NCI-H1694 treated with DMSO at 0.1 percent for 48 hours (cell line): ENCODE data around the gene RBKS.
"Not testable (repeated sequence)": the region's sequence is repeated elsewhere in the genome, so short reads cannot be mapped to it uniquely, and the experiment has no call there.

Source experiments
- DNase-seq: peaks from one replicate; lab custom pipeline; 2025; lab: John Stamatoyannopoulos, UW

RBKS gene

DNA sequence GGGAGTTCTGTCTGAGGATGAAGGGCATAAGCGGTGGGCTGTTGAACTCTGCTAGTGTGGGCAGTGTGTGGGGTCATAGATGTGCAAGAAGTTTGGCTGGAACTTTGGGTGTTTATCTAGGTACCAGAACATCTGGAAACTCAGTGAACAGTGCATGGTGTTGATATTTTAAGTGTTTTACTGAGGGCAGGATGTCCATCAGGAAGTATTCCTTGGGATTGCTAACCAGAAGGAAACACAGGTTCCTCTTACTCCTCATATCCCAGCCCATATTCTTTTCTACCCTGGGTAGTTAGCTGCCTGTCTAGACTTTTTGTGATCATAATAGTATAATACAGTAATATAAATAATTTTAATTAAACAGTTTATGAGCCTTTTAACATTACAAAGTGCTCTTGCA, 15.9 kb upstream of the RBKS start:
- no peak for DNase-seq

DNA sequence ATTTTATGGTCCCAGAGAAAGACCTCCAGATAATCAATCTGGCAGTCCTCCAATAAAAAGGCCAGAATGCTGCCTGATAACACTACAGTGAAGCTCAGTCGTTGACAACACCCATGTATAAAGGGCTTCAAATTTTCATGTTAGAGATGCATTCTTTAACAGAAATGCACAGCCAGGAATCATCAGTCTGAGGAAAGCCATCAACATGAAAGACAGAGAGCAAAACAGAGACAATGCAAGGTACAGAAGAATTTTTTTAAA, 14.1 kb upstream of the RBKS start:
- DNase-seq: no peak

DNA sequence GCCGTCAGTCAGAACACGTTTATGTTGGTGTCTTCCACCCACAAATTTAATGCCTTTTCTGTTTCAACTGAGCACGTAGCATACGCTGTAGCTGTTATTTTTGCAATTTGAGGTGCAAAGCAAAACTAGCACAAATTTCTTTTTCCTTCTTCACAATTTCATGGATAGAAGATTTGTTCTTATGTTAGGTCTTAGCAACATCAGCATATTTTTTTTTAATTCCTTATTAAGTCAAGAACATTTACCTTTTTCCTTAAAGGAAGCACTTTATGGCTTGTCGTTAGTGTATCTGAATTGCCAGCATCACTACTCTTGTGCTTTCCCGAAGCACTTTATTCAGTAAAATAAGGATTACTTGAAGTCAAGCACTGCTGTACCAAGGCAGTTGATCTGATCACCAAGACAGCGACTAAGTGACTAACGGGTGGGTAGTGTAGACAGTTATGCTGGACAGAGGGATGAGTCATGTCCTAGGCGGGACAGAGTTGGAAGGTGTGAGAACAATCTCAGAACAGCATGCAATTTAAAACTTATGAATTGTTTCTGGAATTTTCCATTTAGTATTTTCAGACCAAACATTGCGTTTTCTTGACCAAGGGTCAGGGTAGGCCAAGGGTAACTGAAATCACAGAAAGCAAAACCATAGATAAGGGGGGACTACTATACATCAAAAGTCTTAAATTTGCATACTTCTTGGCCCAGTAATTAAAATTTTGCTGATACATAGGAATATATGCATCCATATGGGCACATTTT, 13.6 kb upstream of the RBKS start:
- no peak for DNase-seq

DNA sequence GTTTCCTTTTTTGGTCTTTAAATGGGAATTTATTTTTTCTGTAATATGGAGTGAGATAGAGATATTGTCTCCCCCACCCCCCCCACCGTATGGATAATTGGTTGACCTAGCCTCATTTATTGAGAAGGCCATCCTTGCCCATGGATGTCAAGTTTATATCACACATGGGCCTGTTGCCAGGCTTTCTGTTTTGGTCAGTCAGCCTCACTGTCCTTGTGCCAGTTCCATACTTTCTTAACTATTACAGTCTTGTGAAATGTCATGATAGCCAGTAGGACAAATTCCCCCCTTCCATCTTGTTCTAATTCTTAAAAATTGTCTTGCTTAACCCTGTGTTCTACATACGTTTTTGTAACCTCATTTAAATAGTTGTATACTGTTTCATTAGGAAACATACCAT, 12.8 kb upstream of the RBKS start:
- DNase-seq: no peak

DNA sequence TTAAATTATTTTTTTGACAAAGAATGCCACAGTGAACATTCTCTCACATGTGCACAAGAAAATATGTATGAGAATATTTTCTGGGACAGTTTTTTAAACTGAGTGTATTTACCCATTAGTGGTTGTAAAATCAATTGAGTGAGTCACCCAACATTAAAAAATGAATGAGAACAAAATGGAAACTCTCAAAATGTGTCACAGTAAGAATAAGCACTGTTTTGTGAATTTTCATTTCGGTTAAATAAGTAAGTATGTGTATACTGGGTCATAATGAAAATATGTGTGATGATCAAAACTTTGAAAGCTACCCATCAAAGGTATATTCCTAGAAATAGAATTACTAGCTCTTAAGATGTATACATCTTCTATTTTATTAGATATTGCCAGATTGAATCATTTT, 11.9 kb upstream of the RBKS start:
- no peak for DNase-seq

DNA sequence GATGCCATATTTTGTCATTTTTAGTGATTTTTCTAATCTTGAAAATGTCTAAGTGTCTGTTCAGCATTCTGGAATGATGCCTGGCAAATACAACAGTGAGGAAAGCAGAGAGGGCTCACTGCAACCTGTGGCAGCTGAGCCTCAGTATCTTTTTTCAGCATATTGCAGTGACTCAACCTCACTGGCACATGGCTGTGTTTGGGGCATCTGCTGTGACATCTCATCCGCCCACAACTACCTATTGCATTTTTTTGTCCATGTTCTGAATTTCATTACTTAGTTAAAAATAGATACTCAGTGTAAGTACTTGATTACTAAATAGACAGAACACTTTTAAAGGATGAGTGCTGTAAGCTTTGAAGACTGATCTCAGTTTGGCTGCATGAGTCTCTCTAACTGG, 11.0 kb upstream of the RBKS start:
- no peak for DNase-seq

DNA sequence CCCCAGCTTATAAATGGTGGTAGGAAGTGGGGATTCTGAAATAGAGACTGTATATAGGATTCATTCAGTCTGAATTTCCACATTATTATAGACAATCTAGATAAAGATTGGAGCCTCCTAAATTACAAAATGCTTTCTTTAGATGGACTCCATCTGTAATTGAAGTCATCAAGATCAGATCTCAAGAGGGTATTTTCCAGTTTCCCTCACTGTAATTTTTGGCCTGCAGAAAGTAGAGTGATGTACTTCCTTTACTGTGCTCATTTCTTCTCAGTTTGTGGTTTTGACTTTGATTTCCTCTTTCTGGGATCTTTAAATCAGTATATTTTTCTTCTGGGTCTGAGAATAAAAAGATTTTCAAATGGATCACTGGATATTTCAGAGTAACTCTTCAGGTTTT, 7.5 kb upstream of the RBKS start:
- DNase-seq: no peak

DNA sequence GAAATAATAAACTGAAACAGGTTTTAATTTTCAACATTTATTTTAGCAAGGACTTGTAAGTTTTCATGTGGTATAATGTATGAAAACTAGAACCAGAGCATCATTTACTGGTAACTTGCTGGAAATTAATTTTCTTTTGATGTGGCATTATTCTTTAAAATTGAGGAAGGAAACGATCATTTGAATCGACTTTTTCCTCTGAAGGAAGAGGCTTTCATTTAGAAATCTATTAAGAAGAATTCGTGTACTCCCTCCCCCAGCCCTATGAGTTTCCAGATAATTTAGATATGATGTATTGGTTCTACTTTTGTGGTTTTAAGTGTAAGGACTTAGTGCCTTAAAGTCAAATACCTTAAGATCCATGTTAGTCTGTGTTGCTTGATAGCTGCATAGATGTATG, 2.8 kb upstream of the RBKS start:
- DNase-seq: no peak

DNA sequence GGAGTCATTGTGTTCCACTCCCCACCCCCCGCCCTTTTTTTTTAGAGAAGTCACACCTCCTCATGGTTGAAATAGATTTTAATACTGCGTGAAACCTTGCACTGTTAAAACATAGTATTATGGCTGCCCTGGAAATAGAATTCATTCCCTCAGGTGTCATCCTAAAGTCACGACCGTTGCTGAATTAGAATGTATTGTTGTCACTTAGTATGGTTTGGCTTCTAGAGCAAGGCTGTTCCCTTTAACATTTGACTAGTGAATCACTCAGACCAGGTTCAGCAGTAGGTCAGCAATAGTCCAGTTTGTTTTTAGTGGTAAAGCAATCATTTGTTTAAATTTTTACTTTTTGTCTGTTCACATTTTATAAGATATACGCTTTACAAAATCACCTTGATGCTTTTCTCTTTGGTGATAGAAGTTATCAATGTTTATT, 1.5 kb upstream of the RBKS start:
- DNase-seq: no peak

DNA sequence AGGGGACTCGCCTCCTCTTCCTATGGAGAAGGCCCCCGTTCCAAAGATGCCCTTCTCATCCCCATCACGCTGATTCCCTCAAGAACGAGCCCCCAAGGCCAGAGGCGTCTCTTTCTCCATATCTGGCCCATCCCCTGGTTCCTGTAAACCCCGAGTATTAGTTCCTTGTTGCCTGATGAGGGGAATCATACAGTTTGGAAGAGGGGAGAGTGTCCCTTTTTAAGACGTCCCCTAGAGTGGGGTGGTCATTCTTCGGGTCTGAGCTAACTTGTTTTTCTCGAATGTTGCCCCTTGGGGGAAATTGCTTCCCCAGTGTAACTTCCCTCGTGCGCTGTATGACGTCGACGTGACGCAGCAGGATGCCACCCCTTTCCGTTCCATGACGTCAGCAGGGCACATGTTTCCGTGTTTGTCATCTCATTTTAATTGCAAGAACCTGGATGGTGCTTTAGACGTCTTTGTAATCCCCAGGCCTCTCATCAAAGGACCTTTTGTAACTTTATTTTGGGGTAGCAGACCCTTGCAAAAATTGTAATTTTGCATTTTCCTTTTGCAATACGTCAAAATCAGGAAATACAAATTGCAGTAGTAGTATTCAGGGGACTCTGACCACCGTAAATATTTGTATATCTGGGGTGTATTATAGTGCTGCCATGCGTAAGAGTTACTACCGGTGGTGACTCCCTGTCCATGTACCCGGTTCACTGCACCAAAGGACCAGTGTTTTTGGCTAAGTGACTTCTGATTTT, 911 bp upstream of the RBKS start:
- no peak for DNase-seq

DNA sequence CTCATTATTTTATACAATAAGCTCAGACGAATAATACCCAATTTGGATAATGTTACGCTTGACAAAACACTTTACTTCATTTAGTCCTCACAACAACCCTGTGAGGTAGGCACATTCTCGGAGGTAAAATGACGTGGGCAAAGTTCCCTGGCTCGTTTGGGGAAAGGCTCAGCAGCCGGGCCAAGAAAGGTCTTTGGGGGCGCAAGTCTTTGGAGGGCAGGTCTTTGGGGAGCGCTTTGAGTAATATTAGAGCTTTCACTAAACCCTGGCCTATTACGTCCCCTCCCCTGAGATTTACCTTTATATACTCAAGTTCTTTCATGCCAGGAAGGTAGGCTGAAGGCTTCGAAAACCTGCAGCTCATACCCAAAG, 427 bp downstream of the RBKS start:
- DNase-seq: no peak

DNA sequence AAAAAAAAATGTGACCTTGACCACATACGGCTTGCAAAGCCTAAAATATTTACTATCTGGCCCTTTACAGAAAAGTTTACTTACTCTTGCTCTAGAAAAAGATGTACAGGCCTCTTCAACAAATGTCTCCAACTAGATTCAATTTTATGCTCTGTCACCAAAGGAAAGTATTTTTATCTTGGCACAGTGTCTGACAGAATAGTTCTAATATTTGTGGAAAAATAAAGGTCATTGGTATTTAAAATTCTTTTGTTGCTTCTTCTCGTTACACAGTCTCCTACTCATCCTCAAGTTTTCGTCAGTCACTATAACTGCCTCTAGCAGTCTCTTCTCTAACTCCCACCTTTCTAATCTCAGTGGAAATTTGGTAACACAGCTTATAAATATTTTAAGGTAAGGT, 1.4 kb downstream of the RBKS start:
- DNase-seq: no peak

DNA sequence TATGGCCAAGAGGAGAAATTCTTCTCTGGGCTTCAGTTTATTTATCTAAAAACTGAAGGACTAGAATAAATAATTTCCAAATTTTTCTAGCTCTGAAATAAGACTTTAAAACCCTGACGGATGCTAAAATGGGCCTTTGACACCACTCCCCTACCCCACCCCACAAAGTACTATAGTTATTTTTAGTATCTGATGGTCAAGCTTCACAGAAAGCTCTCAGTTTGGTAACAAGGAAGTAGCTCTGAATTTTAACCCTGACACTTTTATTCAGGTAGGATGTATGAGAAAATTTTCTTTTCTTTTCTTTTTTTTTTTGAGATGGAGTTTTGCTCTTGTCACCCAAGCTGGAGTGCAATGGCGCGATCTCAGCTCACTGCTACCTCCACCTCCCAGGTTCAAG, 2.4 kb downstream of the RBKS start:
- no peak for DNase-seq

DNA sequence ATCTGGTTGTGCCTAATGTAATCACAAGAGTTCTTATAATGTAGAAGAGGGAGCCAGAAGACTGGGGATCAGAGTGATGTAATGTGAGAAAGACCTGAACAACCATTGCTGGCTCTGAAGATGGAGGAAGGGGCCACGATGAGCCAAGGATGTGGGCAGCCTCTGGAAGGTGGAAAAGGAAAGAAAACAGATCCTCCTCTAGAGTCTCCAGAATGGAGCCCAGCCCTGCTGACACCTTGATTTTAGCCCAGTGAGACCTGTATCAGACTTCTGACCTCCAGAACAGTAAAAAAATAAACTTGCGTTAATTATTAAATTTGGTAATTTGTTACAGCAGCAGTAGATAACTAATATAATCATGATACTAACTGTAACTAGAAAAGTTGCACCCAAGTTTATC, 3.1 kb downstream of the RBKS start:
- no peak for DNase-seq

DNA sequence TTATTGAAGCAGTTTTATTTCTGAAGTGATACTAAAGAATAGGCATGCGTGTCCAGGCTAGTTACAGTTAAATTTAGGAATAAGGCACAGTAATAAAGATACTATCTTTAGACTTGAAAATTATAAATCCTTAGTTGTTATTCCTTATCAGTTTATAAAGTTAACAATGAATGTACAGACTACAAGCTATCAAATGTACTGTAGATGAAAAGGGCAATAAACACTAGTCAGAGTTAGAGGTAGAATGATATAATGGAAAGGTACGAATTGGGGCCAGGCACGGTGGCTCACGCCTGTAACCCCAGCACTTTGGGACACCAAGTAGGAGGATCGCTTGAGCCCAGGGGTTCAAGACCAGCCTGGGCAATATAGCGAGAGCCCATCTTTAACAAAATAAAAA, 3.9 kb downstream of the RBKS start:
- DNase-seq: no peak

DNA sequence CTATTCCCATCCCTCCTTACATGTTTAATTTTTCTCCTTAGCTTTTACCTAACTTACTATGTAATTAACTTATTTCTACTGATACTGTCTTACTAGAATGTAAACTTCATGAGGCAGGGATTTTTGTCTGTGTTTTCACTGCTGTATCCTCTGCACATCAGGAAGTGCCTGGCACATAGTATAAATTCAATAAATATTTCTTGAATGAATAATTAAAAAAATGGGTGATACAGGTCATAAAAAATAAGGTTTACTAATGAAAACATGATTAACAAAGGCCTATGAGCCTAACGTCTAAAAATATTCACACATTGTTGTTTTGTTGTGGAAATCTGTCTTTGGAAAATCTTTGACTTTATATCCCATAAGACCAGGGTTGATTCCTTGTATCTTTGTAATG, 4.5 kb downstream of the RBKS start:
- no peak for DNase-seq

DNA sequence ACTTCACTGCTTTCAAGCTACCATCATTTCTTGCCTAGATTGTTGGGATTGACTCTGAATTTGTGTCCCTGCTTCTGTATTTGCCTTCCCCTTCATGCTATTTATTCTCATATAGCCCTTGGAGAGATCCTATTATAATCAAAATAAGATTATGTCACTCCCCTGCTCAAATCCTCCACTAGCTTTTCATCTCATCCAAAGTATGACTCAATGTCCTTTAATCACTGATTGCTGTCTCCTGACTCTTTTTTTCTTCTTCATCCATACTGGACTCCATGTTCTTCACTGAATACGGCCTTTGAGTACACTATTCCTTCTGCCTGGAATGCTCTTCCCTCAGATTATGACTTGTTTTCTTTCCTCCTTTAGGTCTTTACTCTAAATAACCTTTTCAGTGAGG, 5.0 kb downstream of the RBKS start:
- DNase-seq: no peak

DNA sequence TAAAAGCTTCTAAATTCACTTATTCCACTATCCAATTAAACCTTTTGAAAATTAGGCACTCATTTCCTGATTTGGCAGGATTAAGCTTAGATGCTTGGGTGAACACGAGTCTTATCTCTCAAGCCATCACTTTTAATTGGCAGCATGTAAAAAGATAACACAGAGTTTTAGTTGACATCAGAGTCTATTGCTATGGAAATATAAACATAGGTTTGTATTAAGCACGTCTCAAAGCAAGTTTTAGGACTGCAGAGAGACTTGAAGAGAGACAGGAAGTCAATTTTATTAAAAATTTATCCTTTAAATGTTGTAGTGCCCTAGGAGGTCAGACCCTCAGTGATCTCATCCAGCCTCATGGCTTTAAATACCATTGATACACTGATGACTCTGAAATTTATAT, 5.6 kb downstream of the RBKS start:
- DNase-seq: no peak

DNA sequence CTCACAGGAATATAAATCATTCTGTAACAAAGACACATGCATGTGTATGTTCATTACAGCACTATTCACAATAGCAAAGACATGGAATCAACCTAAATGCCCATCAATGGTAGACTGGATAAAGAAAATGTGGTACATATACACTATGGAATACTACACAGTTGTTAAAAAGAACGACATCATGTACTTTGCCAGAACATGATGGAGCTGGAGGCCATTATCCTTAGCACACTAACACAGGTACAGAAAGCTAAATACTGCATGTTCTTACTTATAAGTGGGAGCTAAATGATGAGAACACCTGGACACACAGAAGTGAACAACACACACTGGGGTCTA, 7.6 kb downstream of the RBKS start:
- DNase-seq: not testable (repeated sequence)

DNA sequence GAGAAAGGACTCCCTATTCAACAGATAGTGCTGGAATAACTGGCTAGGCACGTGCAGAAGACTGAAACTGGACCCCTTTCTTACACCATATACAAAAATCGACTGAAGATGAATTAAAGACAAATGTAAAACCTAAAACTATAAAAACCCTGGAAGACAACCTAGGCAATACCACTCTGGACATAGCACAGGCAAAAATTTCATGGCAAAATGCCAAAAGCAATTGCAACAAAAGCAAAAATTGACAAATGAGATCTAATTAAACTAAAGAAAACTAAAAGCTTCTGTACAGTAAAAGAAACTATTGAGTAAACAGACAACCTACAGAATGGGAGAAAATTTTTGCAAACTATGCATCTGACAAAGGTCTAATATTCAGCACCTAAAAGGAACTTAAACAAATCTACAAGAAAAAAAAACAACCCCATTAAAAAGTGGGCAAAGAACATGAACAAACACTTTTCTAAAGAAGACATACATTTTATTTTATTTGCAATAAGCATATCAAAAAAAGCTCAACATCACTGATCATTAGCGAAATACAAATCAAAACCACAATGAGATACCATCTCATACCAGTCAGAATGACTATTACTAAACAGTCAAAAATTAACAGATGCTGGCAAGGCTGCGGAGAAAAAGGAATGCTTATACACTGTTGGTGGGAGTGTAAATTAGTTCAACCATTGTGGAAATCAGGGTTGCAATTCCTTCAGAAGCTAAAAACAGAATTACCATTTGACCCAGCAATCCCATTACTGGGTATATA, 8.2 kb downstream of the RBKS start:
- not testable (repeated sequence) for DNase-seq

DNA sequence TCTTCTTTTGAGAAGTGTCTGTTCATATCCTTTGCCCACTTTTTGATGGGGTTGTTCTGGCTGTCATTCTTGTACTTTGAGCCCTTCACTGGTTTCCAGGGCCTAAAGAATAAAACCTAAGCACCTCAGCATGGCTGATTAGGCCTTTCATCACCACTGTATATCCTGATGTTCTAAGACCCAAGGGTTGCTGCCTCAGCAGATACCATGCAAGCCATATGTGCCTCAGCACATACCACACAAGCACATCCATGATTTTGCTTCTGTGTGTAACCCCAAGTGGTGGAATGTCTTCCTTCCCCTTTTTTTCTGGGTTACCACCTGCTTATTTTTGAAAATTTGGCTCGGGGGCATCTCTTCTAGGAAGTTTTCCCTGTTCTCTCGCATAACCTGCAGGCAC, 11.4 kb downstream of the RBKS start:
- DNase-seq: no peak

DNA sequence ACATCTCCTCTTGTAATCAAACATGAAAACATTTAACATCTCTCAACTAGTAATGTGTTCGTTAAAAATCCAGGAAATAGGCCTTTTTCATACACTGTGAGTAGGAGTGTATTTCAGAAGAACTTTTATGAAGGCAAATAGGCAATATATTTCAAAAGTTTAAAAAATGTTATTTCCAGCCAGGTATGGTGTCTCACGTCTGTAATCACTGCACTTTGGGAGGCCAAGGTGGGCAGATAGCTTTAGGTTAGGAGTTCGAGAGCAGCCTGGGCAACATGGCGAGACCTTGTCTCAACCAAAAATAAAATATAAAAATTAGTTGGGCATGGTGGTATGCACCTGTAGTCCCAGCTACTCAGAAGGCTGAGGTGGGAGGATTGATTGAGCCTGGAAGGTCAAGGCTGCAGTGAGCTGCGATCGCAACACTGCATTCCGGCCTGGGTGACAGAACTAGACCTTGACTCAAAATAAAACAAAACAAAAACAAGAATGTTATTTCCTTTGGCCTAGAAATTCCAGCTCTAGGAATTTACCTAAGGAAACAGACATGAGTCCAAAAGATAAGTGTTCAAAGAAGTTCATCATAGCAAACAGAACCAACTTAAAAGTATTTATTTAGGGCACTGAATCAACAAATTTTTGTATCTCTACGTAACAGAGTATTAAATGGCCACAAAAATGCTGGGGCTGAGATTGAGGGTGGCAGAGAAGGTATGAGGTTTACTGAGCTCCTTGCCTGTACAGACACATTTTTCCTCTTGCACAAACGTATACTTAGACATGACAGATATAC, 14.9 kb downstream of the RBKS start:
- DNase-seq: no peak

DNA sequence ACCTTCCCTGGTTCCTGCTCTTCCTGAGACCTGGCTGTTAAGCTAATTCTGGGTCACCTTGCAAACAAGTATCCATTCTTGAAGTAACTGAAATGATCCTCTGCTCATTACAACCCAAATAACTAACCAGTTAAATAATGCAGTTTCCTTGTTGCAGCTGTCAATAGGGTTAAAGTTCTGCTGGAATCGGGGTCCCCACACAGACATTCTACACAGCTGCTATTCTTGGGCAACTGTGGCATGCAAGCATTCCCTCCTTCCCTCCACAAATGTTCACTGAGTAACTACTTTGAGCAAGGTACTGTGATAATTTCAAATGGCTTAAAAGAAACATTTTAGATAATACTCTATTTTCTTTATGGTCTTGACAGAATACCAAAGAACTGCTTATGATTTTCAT, 17.1 kb downstream of the RBKS start:
- no peak for DNase-seq
